ENCODE measurements around the gene CD38. TPM values are rescaled to one million over a fixed set of nuclear protein-coding genes. Genes with fewer than 3 reads are reported as not detected.
"Not testable (repeated sequence)": the region's sequence is repeated elsewhere in the genome, so short reads cannot be mapped to it uniquely, and the experiment has no call there.

Gene CD38
- total RNA-seq, 2 experiments from 2014 or later: 15.0 to 17.3 TPM

DNA sequence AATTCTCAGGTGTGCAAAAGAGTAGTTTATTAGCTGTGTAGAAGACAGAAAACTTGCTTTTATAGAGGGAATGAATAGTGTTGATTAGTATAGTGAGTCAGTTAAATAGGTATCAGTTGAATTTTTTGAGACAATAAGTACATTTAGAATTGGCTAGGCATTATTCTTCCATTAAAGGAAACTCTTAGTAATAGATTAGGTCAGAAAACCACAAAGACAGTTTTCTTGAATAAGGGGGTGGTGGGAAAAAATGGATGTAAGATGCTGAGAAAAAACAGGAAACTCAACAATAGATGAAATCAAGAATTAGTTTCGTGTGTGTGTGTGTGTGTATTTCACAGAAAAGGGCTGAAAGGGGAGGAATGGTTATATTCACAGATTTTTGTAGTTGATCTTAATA is 16.8 kb downstream of the CD38 start:
- Mint-ChIP-seq H3K4me1 (peaks cover 46% of the 10 kb centered on the region), H3K27me3 (no peaks in the 10 kb centered on the region), H3K27ac (peak overlapping the region; percentile 58), H3K4me3 (peak overlapping the region; percentile 47), H3K36me3 (ENCODE audit: low read depth) (peaks cover 6% of the 10 kb centered on the region), H3K9me3 (ENCODE audit: low read depth) (no peaks in the 10 kb centered on the region)
- no peak for DNase-seq
- CTCF ChIA-PET: interaction anchor here (0.6 to 1.8 kb wide), 4 partner anchors 11 to 56 kb away, joined by 3 to 8 read pairs (median 3); no protein-coding TSS in a partner anchor
- POLR2A ChIA-PET: no interaction called here
- intact Hi-C loops (cut with DNase I, micrococcal nuclease): loop anchor here (1.0 to 2.0 kb wide), 7 partner anchors 14 to 108 kb away; partner anchors contain the start of gene CD38 (in 1 of the 2)
- peak; percentile 84 for ATAC-seq

DNA sequence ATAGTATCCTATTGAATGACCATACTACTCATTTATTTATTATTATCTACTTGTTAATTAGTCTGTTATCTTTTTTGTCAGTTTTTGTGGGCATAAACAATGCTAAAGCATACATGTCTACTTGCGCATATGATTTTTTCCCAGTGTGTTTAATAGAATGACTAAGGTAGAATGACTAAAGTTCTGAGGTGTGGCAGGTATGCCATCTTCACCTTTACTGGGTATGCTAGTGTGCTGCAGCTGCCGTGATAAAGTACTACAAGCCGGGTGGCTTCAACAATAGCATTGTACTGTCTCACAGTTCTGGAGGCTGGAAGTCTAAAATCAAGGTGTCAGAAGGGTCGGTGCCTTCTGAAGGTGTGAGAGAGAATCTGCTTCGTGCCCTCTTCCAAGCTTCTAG is 19.2 kb downstream of the CD38 start:
- Mint-ChIP-seq H3K4me1 (peaks cover 47% of the 10 kb centered on the region), H3K36me3 (ENCODE audit: low read depth) (peaks cover 5% of the 10 kb centered on the region), H3K27ac (no peak overlapping the region), H3K4me3 (no peak overlapping the region), H3K27me3 (no peaks in the 10 kb centered on the region), H3K9me3 (ENCODE audit: low read depth) (no peaks in the 10 kb centered on the region)
- ChIA-PET CTCF (no interaction called here), POLR2A (no interaction called here)
- intact Hi-C loops (cut with DNase I, micrococcal nuclease): no loop called here
- ATAC-seq: no peak
- no peak for DNase-seq

- H3K27me3 Mint-ChIP-seq: no peaks in the 10 kb centered on the region
- no peaks in the 10 kb centered on the region for H3K36me3 Mint-ChIP-seq (ENCODE audit: low read depth)
- no peaks in the 10 kb centered on the region for H3K9me3 Mint-ChIP-seq (ENCODE audit: low read depth)
- no peak overlapping the region for H3K4me3 Mint-ChIP-seq
- CTCF ChIA-PET: interaction anchor here (0.9 to 1.8 kb wide), 5 partner anchors 10 to 157 kb away, joined by 3 to 8 read pairs (median 3); no protein-coding TSS in a partner anchor
- POLR2A ChIA-PET: no interaction called here
- H3K27ac Mint-ChIP-seq: no peak overlapping the region
- H3K4me1 Mint-ChIP-seq: peaks cover 38% of the 10 kb centered on the region
- intact Hi-C loops (cut with DNase I, micrococcal nuclease): no loop called here
- DNase-seq: no peak
- ATAC-seq: no peak
Observed at GRCh38 chr4:15799141-15799540, 21.0 kb downstream of the CD38 start.

DNA sequence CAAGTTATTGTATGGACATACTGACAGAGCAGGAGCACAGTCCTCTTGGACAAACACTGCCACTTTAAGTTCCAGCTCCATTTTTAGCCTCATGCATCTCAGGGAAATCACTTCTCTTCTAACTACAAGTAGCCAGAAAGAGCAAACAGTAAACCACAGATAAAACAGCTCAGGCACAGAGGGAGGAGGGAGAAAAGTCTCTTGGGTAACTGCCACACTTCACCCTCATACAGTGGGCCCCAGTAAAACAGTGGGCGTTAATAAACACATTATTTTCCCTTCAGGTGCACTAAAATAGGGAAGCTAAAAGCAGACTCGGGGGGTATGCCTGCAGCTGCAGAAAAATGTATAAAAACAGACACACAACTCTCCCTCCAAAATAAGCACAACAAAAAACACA is 21.6 kb downstream of the CD38 start:
- Mint-ChIP-seq H3K9me3 (ENCODE audit: low read depth) (no peaks in the 10 kb centered on the region), H3K4me1 (peaks cover 32% of the 10 kb centered on the region), H3K36me3 (ENCODE audit: low read depth) (no peaks in the 10 kb centered on the region), H3K4me3 (no peak overlapping the region), H3K27me3 (no peaks in the 10 kb centered on the region), H3K27ac (no peak overlapping the region)
- ATAC-seq (no peak), DNase-seq (no peak)
- intact Hi-C loops (cut with DNase I, micrococcal nuclease): no loop called here
- POLR2A ChIA-PET: no interaction called here
- CTCF ChIA-PET: interaction anchor here (0.9 to 1.8 kb wide), 5 partner anchors 11 to 156 kb away, joined by 3 to 8 read pairs (median 3); no protein-coding TSS in a partner anchor

- DNase-seq; POLR2A ChIA-PET; intact Hi-C loops (cut with DNase I, micrococcal nuclease); H3K27ac Mint-ChIP-seq; H3K27me3 Mint-ChIP-seq; ATAC-seq; H3K36me3 Mint-ChIP-seq (ENCODE audit: low read depth); H3K9me3 Mint-ChIP-seq (ENCODE audit: low read depth); H3K4me3 Mint-ChIP-seq: not testable (repeated sequence)
- H3K4me1 Mint-ChIP-seq: peaks cover 28% of the 10 kb centered on the region
- CTCF ChIA-PET: interaction anchor here (1.1 kb wide), 1 partner anchor 41 kb away, joined by 5 read pairs; no protein-coding TSS in a partner anchor
Observed at GRCh38 chr4:15802497-15802896, 24.4 kb downstream of the CD38 start.

- Mint-ChIP-seq H3K36me3 (ENCODE audit: low read depth) (no peaks in the 10 kb centered on the region), H3K9me3 (ENCODE audit: low read depth) (no peaks in the 10 kb centered on the region), H3K27me3 (no peaks in the 10 kb centered on the region), H3K4me3 (no peak overlapping the region), H3K4me1 (peaks cover 38% of the 10 kb centered on the region), H3K27ac (no peak overlapping the region)
- DNase-seq: peak; percentile 60
- peak; percentile 82 for ATAC-seq
- ChIA-PET CTCF (interaction anchor here (0.6 to 6.7 kb wide), 61 partner anchors 9 to 459 kb away, joined by 3 to 82 read pairs (median 4); partner anchors contain the start of genes FAM200B and FGFBP2), POLR2A (interaction anchor here (0.7 kb wide), 1 partner anchor 151 kb away, joined by 3 read pairs; no protein-coding TSS in a partner anchor)
- intact Hi-C loops (cut with DNase I, micrococcal nuclease): loop anchor here (1.0 to 5.0 kb wide), 8 partner anchors 74 to 461 kb away; no protein-coding TSS in a partner anchor
Observed at GRCh38 chr4:15805583-15806517, 27.7 kb downstream of the CD38 start.

- intact Hi-C loops (cut with DNase I, micrococcal nuclease): loop anchor here (5.0 kb wide), 4 partner anchors 73 to 458 kb away; no protein-coding TSS in a partner anchor
- no peak for DNase-seq
- POLR2A ChIA-PET: interaction anchor here (0.6 kb wide), 1 partner anchor 128 kb away, joined by 8 read pairs; no protein-coding TSS in a partner anchor
- no peak overlapping the region for H3K4me3 Mint-ChIP-seq
- CTCF ChIA-PET: interaction anchor here (0.5 to 6.7 kb wide), 7 partner anchors 10 to 397 kb away, joined by 3 to 82 read pairs (median 5); no protein-coding TSS in a partner anchor
- peaks cover 34% of the 10 kb centered on the region for H3K4me1 Mint-ChIP-seq
- ATAC-seq: peak; percentile 52
- H3K27me3 Mint-ChIP-seq: no peaks in the 10 kb centered on the region
- H3K9me3 Mint-ChIP-seq (ENCODE audit: low read depth): no peaks in the 10 kb centered on the region
- no peaks in the 10 kb centered on the region for H3K36me3 Mint-ChIP-seq (ENCODE audit: low read depth)
- peak overlapping the region; percentile 18 for H3K27ac Mint-ChIP-seq
Observed at GRCh38 chr4:15809058-15809457, 30.9 kb downstream of the CD38 start.

GRCh38 chr4:15809466-15809865 is 31.3 kb downstream of the CD38 start:
- H3K36me3 Mint-ChIP-seq (ENCODE audit: low read depth): no peaks in the 10 kb centered on the region
- no peak overlapping the region for H3K4me3 Mint-ChIP-seq
- no peaks in the 10 kb centered on the region for H3K27me3 Mint-ChIP-seq
- POLR2A ChIA-PET: interaction anchor here (0.6 kb wide), 1 partner anchor 129 kb away, joined by 8 read pairs; no protein-coding TSS in a partner anchor
- CTCF ChIA-PET: interaction anchor here (0.7 to 6.7 kb wide), 6 partner anchors 10 to 396 kb away, joined by 3 to 82 read pairs (median 26); no protein-coding TSS in a partner anchor
- H3K4me1 Mint-ChIP-seq: peaks cover 34% of the 10 kb centered on the region
- intact Hi-C loops (cut with DNase I, micrococcal nuclease): loop anchor here (5.0 kb wide), 4 partner anchors 73 to 458 kb away; no protein-coding TSS in a partner anchor
- no peaks in the 10 kb centered on the region for H3K9me3 Mint-ChIP-seq (ENCODE audit: low read depth)
- no peak for ATAC-seq
- DNase-seq: no peak
- H3K27ac Mint-ChIP-seq: no peak overlapping the region

DNA sequence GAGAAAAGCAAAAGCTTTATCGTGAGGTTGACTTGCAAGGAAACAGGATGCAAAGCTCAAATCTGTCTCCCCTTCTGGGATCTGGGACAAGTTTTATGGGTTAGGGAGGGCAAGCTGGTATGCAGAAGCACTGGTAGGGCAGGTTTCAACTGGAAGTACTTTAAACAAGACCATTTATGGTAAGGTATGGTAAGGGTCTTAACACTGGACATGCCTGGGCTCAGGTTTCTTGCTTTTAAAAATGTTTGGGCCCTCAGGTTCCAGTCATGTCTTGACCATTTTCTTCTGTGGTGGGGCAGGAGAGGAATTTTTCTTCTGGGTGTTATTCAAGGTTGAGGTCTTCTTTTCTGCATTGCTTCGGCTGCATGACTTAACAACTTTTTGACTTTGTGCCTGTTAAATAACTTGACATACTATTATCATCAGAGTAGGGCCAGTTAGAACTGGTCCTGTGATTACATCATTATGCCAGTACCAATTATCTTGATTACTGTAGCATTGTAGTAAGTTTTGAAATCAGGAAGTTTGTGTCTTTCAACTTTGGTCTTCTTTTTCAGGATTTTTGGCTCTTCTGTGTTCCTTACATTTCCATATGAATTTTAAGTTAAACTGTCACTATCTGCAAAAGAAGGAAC is 33.7 kb downstream of the CD38 start:
- H3K4me3 Mint-ChIP-seq: no peak overlapping the region
- POLR2A ChIA-PET: no interaction called here
- intact Hi-C loops (cut with DNase I, micrococcal nuclease): no loop called here
- no peak overlapping the region for H3K27ac Mint-ChIP-seq
- H3K36me3 Mint-ChIP-seq (ENCODE audit: low read depth): no peaks in the 10 kb centered on the region
- ATAC-seq (no peak), DNase-seq (no peak)
- peaks cover 22% of the 10 kb centered on the region for H3K4me1 Mint-ChIP-seq
- no peaks in the 10 kb centered on the region for H3K27me3 Mint-ChIP-seq
- H3K9me3 Mint-ChIP-seq (ENCODE audit: low read depth): no peaks in the 10 kb centered on the region
- CTCF ChIA-PET: interaction anchor here (0.5 to 5.8 kb wide), 2 partner anchors 71 to 144 kb away, joined by 3 to 47 read pairs; no protein-coding TSS in a partner anchor

DNA sequence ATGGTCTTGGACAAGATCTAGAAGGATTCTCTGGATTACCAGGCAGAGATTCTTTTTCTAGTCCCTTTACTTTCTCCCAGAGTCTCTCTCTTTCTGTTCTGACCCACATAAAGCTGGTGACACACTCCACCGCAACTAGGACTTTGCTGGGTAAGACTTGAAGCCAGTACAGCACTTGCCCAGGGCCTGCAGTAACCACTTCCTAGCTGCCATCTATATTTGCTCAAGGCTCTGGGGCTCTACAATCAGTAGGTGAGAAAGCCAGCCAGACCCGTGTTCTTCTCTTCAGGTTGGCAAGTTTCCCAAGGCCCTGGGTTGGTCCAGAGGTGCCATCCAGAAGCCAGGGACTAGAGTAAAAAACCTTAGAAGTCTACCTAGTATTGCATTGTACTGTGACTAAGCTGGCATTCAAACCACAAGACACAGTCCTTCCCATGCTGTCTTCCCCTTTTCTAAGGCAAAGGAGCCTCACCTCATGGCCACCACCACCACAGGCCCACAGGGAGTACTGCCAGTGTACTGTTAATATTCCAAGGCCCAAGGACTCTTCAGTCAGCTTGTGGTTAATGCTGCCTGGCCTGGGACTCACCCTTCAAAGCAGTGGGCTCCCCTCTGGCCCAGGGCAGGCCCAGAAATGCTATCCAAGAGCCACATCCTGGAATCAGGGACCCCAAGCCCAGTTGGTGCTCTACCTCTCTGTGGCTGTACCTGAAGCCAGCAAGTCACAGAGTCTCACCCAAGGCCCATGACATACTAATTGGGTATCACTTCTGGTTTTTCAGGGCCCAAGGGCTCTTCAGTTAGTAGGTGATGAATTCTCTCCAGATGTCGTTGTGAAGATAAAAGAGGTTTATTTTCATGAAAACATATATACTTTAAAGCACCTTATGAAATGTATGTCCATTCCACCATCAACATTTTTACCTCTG is 54.7 kb downstream of the CD38 start:
- Mint-ChIP-seq H3K36me3 (ENCODE audit: low read depth) (peaks cover 14% of the 10 kb centered on the region), H3K27me3 (no peaks in the 10 kb centered on the region), H3K4me3 (no peak overlapping the region), H3K9me3 (ENCODE audit: low read depth) (peaks cover 6% of the 10 kb centered on the region), H3K27ac (peak overlapping the region; percentile 16), H3K4me1 (peaks cover 16% of the 10 kb centered on the region)
- no peak for DNase-seq
- ChIA-PET POLR2A (no interaction called here), CTCF (interaction anchor here (1.6 kb wide), 1 partner anchor 27 kb away, joined by 5 read pairs; no protein-coding TSS in a partner anchor)
- ATAC-seq: no peak
- intact Hi-C loops (cut with DNase I, micrococcal nuclease): no loop called here

Measured in activated CD4-positive, alpha-beta T cell treated with anti-CD3 and anti-CD28 coated beads for 36 hours (primary cell).